Colonic mucosa (tissue), 4 donors: ENCODE measurements around the gene ITSN1. TPM values are rescaled to one million over a fixed set of nuclear protein-coding genes. Genes with fewer than 3 reads are reported as not detected.

ENCODE experiments used
- DNase-seq: peaks from one replicate; pipeline ENCODE4 v3.0.0-alpha.2; 2020
- H3K27ac ChIP-seq: fragments of 200-600 bp; one replicate; pipeline ENCODE4 v1.8.0; 2021
- H3K27me3 ChIP-seq: fragments of 200-600 bp; one replicate; pipeline ENCODE4 v1.8.0; 2021
- H3K36me3 ChIP-seq: fragments of 200-600 bp; one replicate; pipeline ENCODE4 v1.8.0; 2021
- H3K4me1 ChIP-seq: fragments of 200-600 bp; one replicate; pipeline ENCODE4 v1.8.0; 2021; ENCODE audit warnings: mild to moderate bottlenecking
- H3K4me3 ChIP-seq: fragments of 200-600 bp; one replicate; pipeline ENCODE4 v1.8.0; 2021
- H3K9ac ChIP-seq, 2 donors: one replicate each; pipeline ENCODE4 v1.7.0; 2013; ENCODE audit warnings: control low read depth in 2 of 2, low read depth in 2 of 2, low read length in 2 of 2
- H3K9me3 ChIP-seq: fragments of 200-600 bp; one replicate; pipeline ENCODE4 v1.8.0; 2021
- intact Hi-C: fragments of 100-400 bp; cut with DNase I; formaldehyde crosslinking; loops from one replicate; pipeline ENCODE4 v1.14.1; 2022
- total RNA-seq, 2 donors: library from RNA; stranded (reverse); fragmentation: NEBNext Ultra II Directional in 1 of 2; extraction: Animal tissue kit (Norgen Biotek cat#: 25700) in 1 of 2; gene quantifications; one replicate each; pipeline ENCODE4 v1.2.1, GENCODE V29; 2021
- TF ChIP-seq, protein P1 (sequence below): fragments of 200-600 bp; IDR thresholded peaks from one replicate; pipeline ENCODE4 v1.8.0; 2022; ENCODE audit warnings: antibody characterized with exemption, mild to moderate bottlenecking
- donor health status: healthy.
- donor health status: DM: no; HTN: no; CAD: no.
- donor health status: DM: no; HTN: no; CAD: no.

Gene ITSN1
- total RNA-seq, 2 donors from 2014 or later = 22.4 to 28.3 TPM

- H3K27me3 ChIP-seq = no peaks in the 10 kb centered on the region
- no peak overlapping the region for H3K9ac ChIP-seq
- no peaks in the 10 kb centered on the region for H3K9me3 ChIP-seq
- intact Hi-C loops = no loop called here
- no peak overlapping the region for H3K27ac ChIP-seq
- H3K36me3 ChIP-seq = peaks cover 25% of the 10 kb centered on the region
- TF ChIP-seq, protein P1, sequence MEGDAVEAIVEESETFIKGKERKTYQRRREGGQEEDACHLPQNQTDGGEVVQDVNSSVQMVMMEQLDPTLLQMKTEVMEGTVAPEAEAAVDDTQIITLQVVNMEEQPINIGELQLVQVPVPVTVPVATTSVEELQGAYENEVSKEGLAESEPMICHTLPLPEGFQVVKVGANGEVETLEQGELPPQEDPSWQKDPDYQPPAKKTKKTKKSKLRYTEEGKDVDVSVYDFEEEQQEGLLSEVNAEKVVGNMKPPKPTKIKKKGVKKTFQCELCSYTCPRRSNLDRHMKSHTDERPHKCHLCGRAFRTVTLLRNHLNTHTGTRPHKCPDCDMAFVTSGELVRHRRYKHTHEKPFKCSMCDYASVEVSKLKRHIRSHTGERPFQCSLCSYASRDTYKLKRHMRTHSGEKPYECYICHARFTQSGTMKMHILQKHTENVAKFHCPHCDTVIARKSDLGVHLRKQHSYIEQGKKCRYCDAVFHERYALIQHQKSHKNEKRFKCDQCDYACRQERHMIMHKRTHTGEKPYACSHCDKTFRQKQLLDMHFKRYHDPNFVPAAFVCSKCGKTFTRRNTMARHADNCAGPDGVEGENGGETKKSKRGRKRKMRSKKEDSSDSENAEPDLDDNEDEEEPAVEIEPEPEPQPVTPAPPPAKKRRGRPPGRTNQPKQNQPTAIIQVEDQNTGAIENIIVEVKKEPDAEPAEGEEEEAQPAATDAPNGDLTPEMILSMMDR = no peak
- no peak overlapping the region for H3K4me3 ChIP-seq
- peaks cover 8% of the 10 kb centered on the region for H3K4me1 ChIP-seq
- DNase-seq = no peak
These were observed 267.5 kb downstream of the ITSN1 start for GRCh38 chr21:33909756-33910155.

- Histone ChIP-seq H3K4me3 (no peak overlapping the region), H3K9me3 (no peaks in the 10 kb centered on the region), H3K9ac (peak overlapping the region in 1 of 2 donors; percentile 99), H3K27ac (no peak overlapping the region), H3K4me1 (peaks cover 9% of the 10 kb centered on the region), H3K36me3 (peaks cover 5% of the 10 kb centered on the region), H3K27me3 (no peaks in the 10 kb centered on the region)
- intact Hi-C loops = no loop called here
- TF ChIP-seq, protein P1 = no peak
- no peak for DNase-seq
These were observed 271.9 kb downstream of the ITSN1 start for GRCh38 chr21:33914188-33914587.

DNA sequence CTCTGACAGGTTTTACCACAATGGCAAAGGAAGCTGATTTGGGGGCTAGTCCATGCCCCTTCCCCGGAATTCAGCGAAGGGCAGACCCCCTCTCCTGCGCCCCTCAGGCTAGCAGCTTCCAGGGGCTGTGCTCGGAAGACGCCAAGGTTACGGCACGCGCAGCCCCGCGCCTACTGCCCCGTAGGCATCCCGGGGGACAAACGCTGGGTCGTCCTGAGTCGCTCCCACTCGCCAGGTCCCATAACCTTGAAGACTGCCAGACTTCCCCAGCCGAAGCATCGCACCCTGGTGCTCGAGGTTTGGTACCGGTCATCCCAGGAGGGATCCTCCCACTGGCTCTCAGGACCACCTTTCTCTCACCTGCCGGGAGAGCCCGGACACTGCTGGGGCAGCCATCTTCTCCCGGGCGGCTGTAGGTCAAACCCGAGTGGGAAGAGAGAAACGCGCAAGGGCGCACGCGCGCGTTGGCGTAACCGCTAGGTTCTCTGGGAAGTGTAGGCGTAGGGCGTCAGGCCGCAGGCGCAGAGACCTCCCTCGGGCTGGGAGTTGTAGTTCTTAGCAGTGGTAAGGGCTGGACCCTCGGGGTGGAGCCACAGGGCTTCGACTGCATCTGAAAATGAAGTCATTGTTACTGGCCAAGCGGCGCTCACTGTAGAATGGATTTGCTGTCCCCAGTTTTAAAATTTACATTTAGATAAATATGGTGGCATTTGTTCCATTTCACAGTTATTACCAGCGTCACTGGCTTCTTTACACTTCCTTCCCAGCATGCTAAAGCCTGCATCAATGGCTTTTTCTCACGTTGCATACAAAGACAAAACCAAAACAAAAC, 273.3 kb downstream of the ITSN1 start, which contains the start of gene ATP5PO:
ATP5PO (minus strand) TSS at position 437 of the 832 bp plus-strand sequence; CDS start at position 396, 41 bp downstream.
- TF ChIP-seq, protein P1 = no peak
- Histone ChIP-seq H3K9me3 (no peaks in the 10 kb centered on the region), H3K4me1 (peaks cover 9% of the 10 kb centered on the region), H3K27ac (peak within 1 kb of the TSS; percentile 62), H3K36me3 (peaks cover 5% of the 10 kb centered on the region), H3K27me3 (no peaks in the 10 kb centered on the region), H3K4me3 (peak within 1 kb of the TSS; percentile 92), H3K9ac (peak within 1 kb of the TSS; percentile 99)
- intact Hi-C loops = no loop called here
- DNase-seq = peak; percentile 98

- DNase-seq = no peak
- Histone ChIP-seq H3K36me3 (peaks cover 5% of the 10 kb centered on the region), H3K9ac (peak overlapping the region in 1 of 2 donors; percentile 99), H3K27me3 (no peaks in the 10 kb centered on the region), H3K4me1 (peaks cover 9% of the 10 kb centered on the region), H3K27ac (no peak overlapping the region), H3K4me3 (peak overlapping the region; percentile 92), H3K9me3 (no peaks in the 10 kb centered on the region)
- intact Hi-C loops = no loop called here
- TF ChIP-seq, protein P1 = no peak
These were observed 273.9 kb downstream of the ITSN1 start for GRCh38 chr21:33916200-33916567.

DNA sequence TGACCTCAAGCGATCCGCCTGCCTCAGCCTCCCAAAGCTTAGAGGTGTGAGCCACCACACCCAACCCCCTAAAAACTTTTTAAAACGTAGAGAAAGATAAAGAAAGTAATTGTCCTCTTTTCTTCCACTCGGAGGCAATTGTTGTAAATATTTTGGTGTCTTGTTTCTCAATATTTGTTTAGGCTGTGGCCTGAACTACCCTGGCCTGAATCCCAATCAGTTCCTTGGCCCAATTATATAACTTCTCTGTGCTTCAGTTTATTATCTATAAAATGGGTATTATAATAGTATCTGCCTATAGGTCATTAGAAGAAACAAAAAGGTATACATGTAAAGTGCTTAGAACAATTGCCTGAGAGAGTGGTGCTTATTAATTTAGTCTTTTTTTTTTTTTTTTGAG, 275.1 kb downstream of the ITSN1 start:
- no peaks in the 10 kb centered on the region for H3K36me3 ChIP-seq
- no peak overlapping the region for H3K27ac ChIP-seq
- no peak overlapping the region for H3K9ac ChIP-seq
- H3K9me3 ChIP-seq = no peaks in the 10 kb centered on the region
- H3K4me1 ChIP-seq = peaks cover 9% of the 10 kb centered on the region
- no peak overlapping the region for H3K4me3 ChIP-seq
- DNase-seq = no peak
- TF ChIP-seq, protein P1 = no peak
- H3K27me3 ChIP-seq = no peaks in the 10 kb centered on the region
- intact Hi-C loops = no loop called here
